Hepatocyte (in vitro differentiated cells): ENCODE results near the gene ZFP36. TPM values are rescaled to one million over a fixed set of nuclear protein-coding genes. Genes with fewer than 3 reads are reported as not detected.

Source experiments
- DNase-seq: peaks from one replicate; pipeline ENCODE4 v3.0.0-alpha.2; 2016; ENCODE audit warnings: low spot score
- H2AFZ ChIP-seq: fragments of 200-600 bp; sonication (generic); 2 replicates; pipeline ENCODE4 v1.6.0; 2016; ENCODE audit warnings: antibody characterized with exemption, mild to moderate bottlenecking
- H3K27ac ChIP-seq: fragments of 200-600 bp; sonication (generic); 2 replicates; pipeline ENCODE4 v1.5.1; 2016; ENCODE audit warnings: mild to moderate bottlenecking
- H3K27me3 ChIP-seq: fragments of 200-600 bp; sonication (generic); 2 replicates; pipeline ENCODE4 v1.6.1; 2016
- H3K36me3 ChIP-seq: fragments of 200-600 bp; sonication (generic); replicated peaks from 2 replicates; pipeline ENCODE4 v1.5.1; 2016; ENCODE audit warnings: low read depth; ENCODE audit not compliant: insufficient read depth
- H3K4me1 ChIP-seq: fragments of 200-600 bp; sonication (generic); 2 replicates; pipeline ENCODE4 v1.5.1; 2016; ENCODE audit warnings: mild to moderate bottlenecking, moderate library complexity; ENCODE audit not compliant: insufficient read depth
- H3K4me2 ChIP-seq: fragments of 200-600 bp; sonication (generic); 2 replicates; pipeline ENCODE4 v1.6.0; 2016
- H3K4me3 ChIP-seq: fragments of 200-600 bp; sonication (generic); 2 replicates; pipeline ENCODE4 v1.5.1; 2016; ENCODE audit warnings: mild to moderate bottlenecking
- H3K79me2 ChIP-seq: fragments of 200-600 bp; sonication (generic); 2 replicates; pipeline ENCODE4 v1.6.0; 2017; ENCODE audit warnings: mild to moderate bottlenecking
- H3K9me2 ChIP-seq: fragments of 200-600 bp; sonication (generic); replicated peaks from 2 replicates; pipeline ENCODE4 v1.6.0; 2017; ENCODE audit warnings: mild to moderate bottlenecking; ENCODE audit not compliant: insufficient read depth
- H3K9me3 ChIP-seq: fragments of 200-600 bp; sonication (generic); 2 replicates; pipeline ENCODE4 v1.5.1; 2016; ENCODE audit warnings: low read depth, mild to moderate bottlenecking
- H4K20me1 ChIP-seq: fragments of 200-600 bp; sonication (generic); 2 replicates; pipeline ENCODE4 v1.6.0; 2016; ENCODE audit warnings: mild to moderate bottlenecking; ENCODE audit not compliant: insufficient read depth, poor library complexity, severe bottlenecking
- CTCF ChIP-seq: fragments of 200-600 bp; sonication (generic); IDR thresholded peaks from 2 replicates; pipeline ENCODE4 v1.5.1; 2016; ENCODE audit warnings: antibody characterized with exemption, mild to moderate bottlenecking; ENCODE audit not compliant: poor library complexity
- EZH2 ChIP-seq: fragments of 200-600 bp; sonication (generic); IDR thresholded peaks from 2 replicates; pipeline ENCODE4 v1.6.1; 2016; ENCODE audit warnings: antibody characterized with exemption, mild to moderate bottlenecking, borderline replicate concordance
- EZH2phosphoT487 ChIP-seq: fragments of 200-600 bp; sonication (generic); IDR thresholded peaks from one replicate; pipeline ENCODE4 v1.6.1; 2018; ENCODE audit warnings: antibody characterized with exemption, mild to moderate bottlenecking, low read depth, moderate library complexity; ENCODE audit not compliant: unreplicated experiment, severe bottlenecking
- WGBS: methylation state at CpG from one replicate; pipeline ENCODE4 v1.1.6; 2016; ENCODE audit warnings: low lambda C conversion rate; ENCODE audit errors: missing lambda C conversion rate; 5-methylcytosine and 5-hydroxymethylcytosine counted together
- polyA plus RNA-seq: library from polyadenylated mRNA; unstranded; fragments of >200 nt; fragmentation: Nextera tagmentation; extraction: Ambion mirVana; gene quantifications from 2 replicates; pipeline ENCODE4 v1.2.1, GENCODE V29; 2016
- total RNA-seq: library from RNA; depleted of rRNA; stranded (reverse); fragments of >200 nt; gene quantifications from 2 replicates; pipeline ENCODE4 v1.2.3, GENCODE V29; 2014

The ZFP36 gene
- total and polyA plus RNA-seq, 2 experiments from 2014 or later: 95.8 to 1,034 TPM

GRCh38 chr19:39435499-39436349 lies 29.1 kb downstream of the ZFP36 start, which contains the start of gene RPS16:
Gene RPS16 (minus strand): TSS chr19:39435949. CDS start chr19:39435895, 54 bp downstream.
- DNase-seq: peak; percentile 100
- Histone ChIP-seq H3K9me2 (no peaks in the 10 kb centered on the region), H4K20me1 (peaks cover 18% of the 10 kb centered on the region), H2AFZ (peak within 1 kb of the TSS; percentile 5), H3K27me3 (no peaks in the 10 kb centered on the region), H3K27ac (peak within 1 kb of the TSS; percentile 92), H3K4me1 (peaks cover 18% of the 10 kb centered on the region), H3K4me3 (peak within 1 kb of the TSS; percentile 79), H3K36me3 (peaks cover 5% of the 10 kb centered on the region), H3K79me2 (peaks cover 28% of the 10 kb centered on the region), H3K9me3 (no peaks in the 10 kb centered on the region), H3K4me2 (peak within 1 kb of the TSS; percentile 95)
- TF ChIP-seq EZH2phosphoT487: no peak
- no peak for TF ChIP-seq EZH2
- no peak for TF ChIP-seq CTCF
- WGBS: 1% methylated on average over 55 of the region's 61 CpGs

DNA sequence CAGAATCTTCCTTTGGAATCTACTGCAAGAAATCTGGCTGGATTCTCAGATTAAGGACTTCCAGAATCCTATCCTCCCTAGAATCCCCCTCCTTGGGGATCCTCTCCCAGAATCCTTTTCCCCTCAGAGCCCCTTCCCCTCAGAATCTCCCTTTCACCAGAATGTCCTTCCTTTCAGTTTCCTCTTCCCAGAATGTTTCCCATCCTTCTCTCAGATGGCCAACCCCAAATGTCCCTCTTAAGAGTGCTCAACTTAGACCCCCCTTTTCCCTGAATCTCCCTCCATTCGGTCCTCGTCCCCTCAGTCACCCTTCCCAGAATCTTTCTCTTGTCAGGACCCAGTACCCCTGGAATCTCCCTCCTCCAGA lies 29.7 kb downstream of the ZFP36 start:
- peaks cover 18% of the 10 kb centered on the region for H3K4me1 ChIP-seq
- H3K4me3 ChIP-seq: peak overlapping the region; percentile 26
- no peak for TF ChIP-seq CTCF
- TF ChIP-seq EZH2phosphoT487: no peak
- no peak for TF ChIP-seq EZH2
- no peaks in the 10 kb centered on the region for H3K27me3 ChIP-seq
- H3K27ac ChIP-seq: peak overlapping the region; percentile 92
- no peaks in the 10 kb centered on the region for H3K9me3 ChIP-seq
- H3K79me2 ChIP-seq: peaks cover 28% of the 10 kb centered on the region
- H4K20me1 ChIP-seq: peaks cover 18% of the 10 kb centered on the region
- no peak for DNase-seq
- H3K4me2 ChIP-seq: peak overlapping the region; percentile 84
- H3K9me2 ChIP-seq: no peaks in the 10 kb centered on the region
- H3K36me3 ChIP-seq: peaks cover 5% of the 10 kb centered on the region
- WGBS: 0% methylated on average over 2 of the region's 2 CpGs
- H2AFZ ChIP-seq: no peak overlapping the region

DNA sequence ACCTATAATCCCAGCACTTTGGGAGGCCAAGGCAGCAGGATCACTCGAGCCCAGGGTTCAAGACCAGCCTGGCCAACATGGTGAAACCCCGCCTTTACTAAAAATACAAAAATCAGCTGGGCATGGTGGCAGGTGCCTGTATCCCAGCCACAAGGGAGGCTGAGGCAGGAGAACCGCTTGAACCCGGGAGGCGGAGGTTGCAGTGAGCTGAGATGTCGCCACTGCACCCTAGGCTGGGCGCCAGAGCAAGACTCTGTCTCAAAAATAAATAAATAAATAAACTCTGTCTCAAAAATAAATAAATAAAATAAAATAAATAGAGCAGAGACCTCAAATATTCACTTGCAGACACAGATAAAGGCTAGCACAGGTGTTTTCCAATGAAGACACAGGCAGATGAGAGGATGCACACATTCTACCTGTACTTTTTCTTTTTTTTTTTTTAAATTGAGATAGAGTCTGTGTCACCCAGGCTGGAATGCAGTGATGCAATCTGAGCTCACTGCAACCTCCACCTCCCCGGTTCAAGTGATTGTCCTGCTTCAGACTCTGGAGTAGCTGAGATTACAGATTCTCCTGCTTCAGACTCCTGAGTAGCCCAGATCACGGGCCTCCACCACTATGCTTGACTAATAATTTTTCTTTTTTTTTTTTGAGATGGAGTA lies 31.8 kb downstream of the ZFP36 start:
- 82% methylated on average over 9 of the region's 9 CpGs for WGBS
- TF ChIP-seq EZH2phosphoT487: no peak
- no peak for TF ChIP-seq CTCF
- TF ChIP-seq EZH2: no peak
- H3K4me1 ChIP-seq: peaks cover 18% of the 10 kb centered on the region
- DNase-seq: peak; percentile 28
- no peak overlapping the region for H3K27ac ChIP-seq
- H4K20me1 ChIP-seq: peaks cover 18% of the 10 kb centered on the region
- H2AFZ ChIP-seq: no peak overlapping the region
- no peak overlapping the region for H3K4me2 ChIP-seq
- no peaks in the 10 kb centered on the region for H3K9me3 ChIP-seq
- no peak overlapping the region for H3K4me3 ChIP-seq
- peaks cover 27% of the 10 kb centered on the region for H3K79me2 ChIP-seq
- peaks cover 5% of the 10 kb centered on the region for H3K36me3 ChIP-seq
- no peaks in the 10 kb centered on the region for H3K9me2 ChIP-seq
- no peaks in the 10 kb centered on the region for H3K27me3 ChIP-seq
